NT2/D1 (cell line): ENCODE data around the gene JAGN1.
"Not testable (repeated sequence)": the region's sequence is repeated elsewhere in the genome, so short reads cannot be mapped to it uniquely, and the experiment has no call there.

Experiments
- DNase-seq: peaks from one replicate; pipeline ENCODE4 v3.0.0-alpha.2; 2011; ENCODE audit warnings: low read depth, low spot score
- H3K27me3 ChIP-seq: 2 replicates; pipeline ENCODE4 v1.6.0; 2011; ENCODE audit warnings: mild to moderate bottlenecking; ENCODE audit not compliant: insufficient read length, insufficient read depth
- H3K36me3 ChIP-seq: 2 replicates; pipeline ENCODE4 v1.6.1; 2011; ENCODE audit warnings: mild to moderate bottlenecking, low read length, mixed read lengths; ENCODE audit not compliant: insufficient read depth, insufficient read length
- H3K4me1 ChIP-seq: 2 replicates; pipeline ENCODE4 v1.5.1; 2011; ENCODE audit not compliant: insufficient read depth, insufficient read length
- H3K4me3 ChIP-seq: 2 replicates; pipeline ENCODE4 v1.5.1; 2011; ENCODE audit warnings: low read depth; ENCODE audit not compliant: insufficient read length
- H3K9ac ChIP-seq: 2 replicates; pipeline ENCODE4 v1.6.0; 2011; ENCODE audit warnings: low read depth; ENCODE audit not compliant: insufficient read length
- H3K9me3 ChIP-seq: 2 replicates; pipeline ENCODE4 v1.5.1; 2011; ENCODE audit warnings: mild to moderate bottlenecking, low read length; ENCODE audit not compliant: insufficient read depth
- SUZ12 ChIP-seq: IDR thresholded peaks from 2 replicates; pipeline ENCODE4 v1.6.1; 2011; ENCODE audit not compliant: insufficient read length, insufficient read depth; ENCODE audit errors: extremely low read depth
- YY1 ChIP-seq: IDR thresholded peaks from 2 replicates; pipeline ENCODE4 v1.6.1; 2011; ENCODE audit not compliant: insufficient read length, insufficient read depth
- ZNF274 ChIP-seq: IDR thresholded peaks from 2 replicates; pipeline ENCODE4 v1.6.1; 2011; ENCODE audit warnings: mild to moderate bottlenecking, low read depth, low read length

The JAGN1 gene

DNA sequence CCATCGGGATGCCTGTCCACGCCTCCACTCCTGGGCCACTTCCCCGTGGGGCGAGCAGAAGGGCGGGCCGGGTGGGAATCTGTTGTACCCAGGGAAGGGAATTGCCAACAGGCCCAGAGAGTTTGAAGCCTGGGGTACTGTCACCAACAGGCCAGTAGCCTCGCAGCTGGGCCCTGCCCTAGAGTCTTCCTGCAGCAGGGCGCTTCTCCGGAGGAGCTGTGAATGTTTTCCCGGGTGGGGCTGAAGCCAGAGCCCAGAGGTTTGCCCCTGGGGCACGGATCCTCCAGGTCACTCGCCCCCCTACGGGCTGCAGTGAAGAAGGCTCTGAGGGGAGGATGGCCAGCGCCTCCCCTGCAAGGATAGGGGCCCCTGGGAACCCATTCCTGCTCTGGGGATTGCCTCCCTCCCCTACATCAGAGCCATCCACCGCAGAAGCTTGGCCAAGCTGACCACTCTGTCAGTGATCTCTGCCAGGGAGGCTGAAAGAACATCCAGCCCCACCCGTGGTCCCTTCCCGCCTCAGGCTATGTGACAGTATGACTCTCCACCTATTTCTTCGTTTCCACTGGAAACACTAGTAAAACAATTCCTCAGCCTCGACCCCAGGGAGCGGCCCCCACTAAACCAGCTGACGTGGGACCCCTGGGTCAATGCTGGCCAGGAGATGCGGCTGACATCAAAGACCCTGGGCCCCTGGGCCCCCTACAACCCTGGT is 27.2 kb upstream of the JAGN1 start:
- Histone ChIP-seq H3K36me3 (no peaks in the 10 kb centered on the region), H3K27me3 (no peaks in the 10 kb centered on the region), H3K4me3 (no peak overlapping the region), H3K9me3 (no peaks in the 10 kb centered on the region), H3K4me1 (peaks cover 25% of the 10 kb centered on the region), H3K9ac (peak overlapping the region; percentile 64)
- TF ChIP-seq YY1 (no peak), SUZ12 (no peak), ZNF274 (no peak)
- no peak for DNase-seq

GRCh38 chr3:9864200-9864927 is 26.0 kb upstream of the JAGN1 start:
- Histone ChIP-seq H3K9ac (peak overlapping the region; percentile 37), H3K27me3 (no peaks in the 10 kb centered on the region), H3K4me1 (peaks cover 25% of the 10 kb centered on the region), H3K9me3 (no peaks in the 10 kb centered on the region), H3K36me3 (no peaks in the 10 kb centered on the region), H3K4me3 (no peak overlapping the region)
- no peak for TF ChIP-seq YY1
- DNase-seq = no peak

GRCh38 chr3:9865125-9865637 is 25.2 kb upstream of the JAGN1 start:
- H3K9me3 ChIP-seq = not testable (repeated sequence)

DNA sequence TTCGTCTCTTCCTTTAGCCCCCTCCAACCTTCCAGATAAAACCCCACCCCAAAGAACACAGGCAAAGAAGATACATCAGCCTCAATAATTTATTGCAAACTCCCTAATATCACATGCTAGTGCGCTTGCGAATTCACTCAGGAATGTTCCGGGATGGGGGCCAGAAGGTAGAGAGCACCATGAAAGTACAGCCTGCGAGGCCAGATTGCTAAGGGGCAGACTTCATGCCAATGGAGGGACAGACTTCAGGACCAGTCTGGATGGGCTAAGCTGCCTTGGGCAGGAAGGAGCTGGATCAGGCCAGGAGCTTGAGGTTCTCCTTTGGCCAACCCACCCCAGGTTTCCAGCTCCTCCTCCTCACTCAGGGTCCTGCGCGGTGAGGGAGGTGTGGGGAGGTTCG is 23.8 kb upstream of the JAGN1 start:
- H3K27me3 ChIP-seq = no peaks in the 10 kb centered on the region
- H3K9ac ChIP-seq = no peak overlapping the region
- no peaks in the 10 kb centered on the region for H3K9me3 ChIP-seq
- DNase-seq = no peak
- peaks cover 16% of the 10 kb centered on the region for H3K4me1 ChIP-seq
- H3K36me3 ChIP-seq = no peaks in the 10 kb centered on the region
- no peak overlapping the region for H3K4me3 ChIP-seq
- TF ChIP-seq SUZ12 = no peak
- no peak for TF ChIP-seq ZNF274
- TF ChIP-seq YY1 = no peak

More at GRCh38 chr3:9865125-9865637, 25.2 kb upstream of the JAGN1 start:
- not testable (repeated sequence) for H3K9ac ChIP-seq, H3K36me3 ChIP-seq, DNase-seq, H3K27me3 ChIP-seq, H3K4me3 ChIP-seq
- H3K4me1 ChIP-seq = peaks cover 22% of the 10 kb centered on the region

GRCh38 chr3:9867106-9867505 is 23.3 kb upstream of the JAGN1 start:
- no peaks in the 10 kb centered on the region for H3K9me3 ChIP-seq
- no peaks in the 10 kb centered on the region for H3K27me3 ChIP-seq
- no peak for DNase-seq
- no peak overlapping the region for H3K9ac ChIP-seq
- H3K36me3 ChIP-seq = no peaks in the 10 kb centered on the region
- H3K4me1 ChIP-seq = peaks cover 14% of the 10 kb centered on the region
- H3K4me3 ChIP-seq = no peak overlapping the region
- no peak for TF ChIP-seq YY1
- no peak for TF ChIP-seq ZNF274
- no peak for TF ChIP-seq SUZ12

- no peak for TF ChIP-seq YY1
- no peak for TF ChIP-seq SUZ12
- no peaks in the 10 kb centered on the region for H3K4me1 ChIP-seq
- no peaks in the 10 kb centered on the region for H3K27me3 ChIP-seq
Observed at GRCh38 chr3:9869955-9870354, 20.5 kb upstream of the JAGN1 start.

GRCh38 chr3:9870978-9871377 is 19.4 kb upstream of the JAGN1 start:
- no peaks in the 10 kb centered on the region for H3K36me3 ChIP-seq
- H3K4me3 ChIP-seq = no peak overlapping the region
- no peaks in the 10 kb centered on the region for H3K9me3 ChIP-seq
- no peaks in the 10 kb centered on the region for H3K27me3 ChIP-seq
- DNase-seq = no peak
- no peak for TF ChIP-seq ZNF274
- no peak for TF ChIP-seq SUZ12
- TF ChIP-seq YY1 = no peak
- H3K4me1 ChIP-seq = no peaks in the 10 kb centered on the region
- H3K9ac ChIP-seq = no peak overlapping the region

More at GRCh38 chr3:9869955-9870354, 20.5 kb upstream of the JAGN1 start:
- no peak for DNase-seq
- no peaks in the 10 kb centered on the region for H3K9me3 ChIP-seq
- H3K4me3 ChIP-seq = no peak overlapping the region
- no peak overlapping the region for H3K9ac ChIP-seq
- no peaks in the 10 kb centered on the region for H3K36me3 ChIP-seq

DNA sequence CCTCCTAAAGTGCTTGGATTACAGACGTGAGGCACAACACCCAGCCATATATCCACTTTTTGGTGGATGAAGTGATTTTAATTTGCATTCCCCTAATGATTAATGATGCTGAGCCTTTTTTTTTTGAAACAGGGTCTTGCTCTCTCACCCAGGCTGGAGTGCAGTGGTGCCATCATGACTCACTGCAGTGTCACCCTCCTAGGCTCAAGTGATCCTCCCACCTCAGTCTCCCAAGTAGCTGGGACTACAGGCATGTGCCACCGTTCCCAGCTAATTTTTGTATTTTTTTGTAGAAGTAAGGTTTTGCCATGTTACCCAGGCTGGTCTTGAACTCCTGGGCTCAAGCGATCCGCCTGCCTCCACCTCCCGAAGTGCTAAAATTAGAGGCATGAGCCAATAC is 18.3 kb upstream of the JAGN1 start:
- not testable (repeated sequence) for H3K9me3 ChIP-seq, H3K4me3 ChIP-seq, H3K9ac ChIP-seq, H3K4me1 ChIP-seq, DNase-seq, H3K27me3 ChIP-seq, H3K36me3 ChIP-seq
